GM18951 (cell line): ENCODE measurements around the gene RBBP8.
"Not testable (repeated sequence)": the region's sequence is repeated elsewhere in the genome, so short reads cannot be mapped to it uniquely, and the experiment has no call there.

Experiments
- POLR2A ChIP-seq: IDR thresholded peaks from 4 replicates; pipeline ENCODE4 v1.6.1; 2011; ENCODE audit warnings: mild to moderate bottlenecking; ENCODE audit not compliant: insufficient read length, insufficient read depth; ENCODE audit errors: extremely low read depth
- in situ Hi-C: fragments of 300-500 bp; cut with MboI; formaldehyde crosslinking; loops from one replicate; pipeline ENCODE4 v1.12.0; 2022; ENCODE audit warnings: low sequenced_read_pairs, mixed read lengths, inconsistent platforms; ENCODE audit not compliant: unreplicated experiment

RBBP8 gene

GRCh38 chr18:22930089-22930713 lies 2.9 kb upstream of the RBBP8 start:
- no peak for TF ChIP-seq POLR2A
- in situ Hi-C loops: no loop called here

- TF ChIP-seq POLR2A: no peak
- in situ Hi-C loops: no loop called here
Observed at GRCh38 chr18:22932885-22933205, 283 bp upstream of the RBBP8 start.

- in situ Hi-C loops: no loop called here
Observed at GRCh38 chr18:22933966-22934423, 867 bp downstream of the RBBP8 start.

GRCh38 chr18:22934789-22935188 lies 1.7 kb downstream of the RBBP8 start:
- in situ Hi-C loops: no loop called here
- no peak for TF ChIP-seq POLR2A

More at GRCh38 chr18:22933966-22934423, 867 bp downstream of the RBBP8 start:
- TF ChIP-seq POLR2A: no peak

GRCh38 chr18:22935431-22935830 lies 2.3 kb downstream of the RBBP8 start:
- TF ChIP-seq POLR2A: no peak
- in situ Hi-C loops: no loop called here

- TF ChIP-seq POLR2A: no peak
- in situ Hi-C loops: no loop called here
Observed at GRCh38 chr18:22936515-22936914, 3.4 kb downstream of the RBBP8 start.

- no peak for TF ChIP-seq POLR2A
- in situ Hi-C loops: no loop called here
Observed at GRCh38 chr18:22939649-22940048, 6.5 kb downstream of the RBBP8 start.

- in situ Hi-C loops: no loop called here
- TF ChIP-seq POLR2A: no peak
Observed at GRCh38 chr18:22943847-22944246, 10.7 kb downstream of the RBBP8 start.

GRCh38 chr18:22946217-22946616 lies 13.1 kb downstream of the RBBP8 start:
- in situ Hi-C loops: no loop called here
- no peak for TF ChIP-seq POLR2A

- in situ Hi-C loops: no loop called here
- TF ChIP-seq POLR2A: no peak
Observed at GRCh38 chr18:22946846-22947245, 13.7 kb downstream of the RBBP8 start.

GRCh38 chr18:22951823-22952222 lies 18.7 kb downstream of the RBBP8 start:
- no peak for TF ChIP-seq POLR2A
- in situ Hi-C loops: no loop called here

GRCh38 chr18:22952525-22952924 lies 19.4 kb downstream of the RBBP8 start:
- in situ Hi-C loops: no loop called here
- no peak for TF ChIP-seq POLR2A

- in situ Hi-C loops: not testable (repeated sequence)
Observed at GRCh38 chr18:22953982-22954381, 20.9 kb downstream of the RBBP8 start.

- in situ Hi-C loops: no loop called here
- no peak for TF ChIP-seq POLR2A
Observed at GRCh38 chr18:22956226-22956625, 23.1 kb downstream of the RBBP8 start.

- in situ Hi-C loops: no loop called here
- TF ChIP-seq POLR2A: no peak
Observed at GRCh38 chr18:22961156-22961555, 28.0 kb downstream of the RBBP8 start.
